Epithelial cell of proximal tubule (primary cell): ENCODE measurements around the gene SUMO4. TPM values are rescaled to one million over a fixed set of nuclear protein-coding genes. Genes with fewer than 3 reads are reported as not detected.

ENCODE experiments used
- DNase-seq: peaks from one replicate; pipeline ENCODE4 v3.0.0-alpha.2; 2011; ENCODE audit warnings: low read depth
- H3K4me3 ChIP-seq: 2 replicates; pipeline ENCODE4 v1.5.1; 2011; ENCODE audit warnings: low read depth, mild to moderate bottlenecking, low read length
- CTCF ChIP-seq: conservative IDR thresholded peaks from 2 replicates; pipeline ENCODE4 v1.5.1; 2012; ENCODE audit warnings: low read depth, mild to moderate bottlenecking, low read length
- total RNA-seq: library from RNA; depleted of rRNA; stranded (reverse); fragments of >200 nt; gene quantifications from 2 replicates; pipeline ENCODE4 v1.2.3, GENCODE V29; 2015

Gene SUMO4
- total RNA-seq, 1 donor from 2014 or later, result not detected

GRCh38 chr6:149362289-149362688 lies 37.8 kb upstream of the SUMO4 start:
- no peak for TF ChIP-seq CTCF
- no peak for DNase-seq

GRCh38 chr6:149363154-149363553 lies 36.9 kb upstream of the SUMO4 start:
- no peak overlapping the region for H3K4me3 ChIP-seq
- no peak for TF ChIP-seq CTCF
- no peak for DNase-seq

More at GRCh38 chr6:149362289-149362688, 37.8 kb upstream of the SUMO4 start:
- H3K4me3 ChIP-seq, result no peak overlapping the region

- no peak for DNase-seq
- no peak overlapping the region for H3K4me3 ChIP-seq
These were observed 35.5 kb upstream of the SUMO4 start for GRCh38 chr6:149364557-149364956.

GRCh38 chr6:149365197-149365596 lies 34.9 kb upstream of the SUMO4 start:
- no peak for TF ChIP-seq CTCF
- no peak overlapping the region for H3K4me3 ChIP-seq
- no peak for DNase-seq

More at GRCh38 chr6:149364557-149364956, 35.5 kb upstream of the SUMO4 start:
- no peak for TF ChIP-seq CTCF

- no peak for TF ChIP-seq CTCF
- no peak for DNase-seq
- H3K4me3 ChIP-seq, result no peak overlapping the region
These were observed 33.7 kb upstream of the SUMO4 start for GRCh38 chr6:149366267-149366921.

- DNase-seq, result no peak
- H3K4me3 ChIP-seq, result no peak overlapping the region
- TF ChIP-seq CTCF, result no peak
These were observed 32.0 kb upstream of the SUMO4 start for GRCh38 chr6:149368065-149368464.

GRCh38 chr6:149371154-149371553 lies 28.9 kb upstream of the SUMO4 start:
- no peak for DNase-seq
- no peak overlapping the region for H3K4me3 ChIP-seq
- no peak for TF ChIP-seq CTCF
